HepG2 (cell line): Measurements from ENCODE around the gene FSTL1. TPM values are rescaled to one million over a fixed set of nuclear protein-coding genes. Genes with fewer than 3 reads are reported as not detected.
A peak's percentile ranks its signal among the peaks of the same experiment; 100 is the strongest.

ENCODE experiments used
- AKAP8 ChIP-seq: sonication (generic); formaldehyde crosslinking; IDR thresholded peaks from 2 replicates; pipeline ENCODE4 v1.5.1; 2020; ENCODE audit warnings: mild to moderate bottlenecking, missing genetic modification reagents
- ARID5B ChIP-seq: IDR thresholded peaks from 2 replicates; pipeline ENCODE4 v1.4.0; 2020; ENCODE audit warnings: mild to moderate bottlenecking, missing genetic modification reagents
- ATRX ChIP-seq: sonication (generic); formaldehyde crosslinking; IDR thresholded peaks from 2 replicates; pipeline ENCODE4 v1.4.0; 2020; ENCODE audit warnings: missing genetic modification reagents, borderline replicate concordance
- BHLHE40 ChIP-seq: IDR thresholded peaks from 2 replicates; pipeline ENCODE4 v1.6.1; 2011; ENCODE audit warnings: low read length, improper control_type of control experiment
- BRCA1 ChIP-seq: sonication (generic); formaldehyde crosslinking; IDR thresholded peaks from 2 replicates; pipeline ENCODE4 v1.4.0; 2020; ENCODE audit warnings: missing genetic modification reagents
- CREB1 ChIP-seq, 2 experiments: fragments of 450-650 bp in 1 of 2; IDR thresholded peaks; 2 replicates each; pipeline ENCODE4 v1.6.1; 2016 to 2017; ENCODE audit warnings: control low read depth in 1 of 2, mild to moderate bottlenecking in 1 of 2, missing compliant biosample characterization in 1 of 2, missing genetic modification characterization in 1 of 2
- DPF2 ChIP-seq: sonication (generic); formaldehyde crosslinking; IDR thresholded peaks from 2 replicates; pipeline ENCODE4 v1.4.0; 2020; ENCODE audit warnings: mild to moderate bottlenecking, low read depth, missing genetic modification reagents, borderline replicate concordance
- GATAD1 ChIP-seq: IDR thresholded peaks from 2 replicates; pipeline ENCODE4 v1.6.1; 2016; ENCODE audit warnings: missing genetic modification reagents, missing compliant biosample characterization
- HNF4A ChIP-seq: sonication (generic); formaldehyde crosslinking; IDR thresholded peaks from 2 replicates; pipeline ENCODE4 v1.4.0; 2020; ENCODE audit warnings: missing genetic modification reagents
- HNRNPH1 ChIP-seq: fragments of 200-400 bp; formaldehyde crosslinking; optimal IDR thresholded peaks from 2 replicates; pipeline ENCODE3; 2017; ENCODE audit warnings: mild to moderate bottlenecking, low read depth, low read length
- JUND ChIP-seq: sonication (generic); formaldehyde crosslinking; IDR thresholded peaks from 2 replicates; pipeline ENCODE4 v1.8.0; 2022; ENCODE audit warnings: mild to moderate bottlenecking, missing genetic modification reagents
- MEIS2 ChIP-seq: sonication (generic); formaldehyde crosslinking; IDR thresholded peaks from 2 replicates; pipeline ENCODE4 v1.9.0; 2021; ENCODE audit warnings: mild to moderate bottlenecking, missing genetic modification reagents
- MIER2 ChIP-seq: IDR thresholded peaks from 2 replicates; pipeline ENCODE4 v1.6.1; 2016; ENCODE audit warnings: missing biosample characterization, missing genetic modification reagents
- MTF1 ChIP-seq: sonication (generic); formaldehyde crosslinking; IDR thresholded peaks from 2 replicates; pipeline ENCODE4 v1.5.0; 2020; ENCODE audit warnings: missing genetic modification reagents
- NFKBIZ ChIP-seq: IDR thresholded peaks from 2 replicates; pipeline ENCODE4 v1.6.1; 2018; ENCODE audit warnings: missing genetic modification reagents, missing compliant biosample characterization
- NPAS2 ChIP-seq: sonication (generic); formaldehyde crosslinking; IDR thresholded peaks from 2 replicates; pipeline ENCODE4 v1.8.0; 2022; ENCODE audit warnings: mild to moderate bottlenecking, missing genetic modification reagents, borderline replicate concordance
- RAD51 ChIP-seq: fragments of 450-650 bp; IDR thresholded peaks from 2 replicates; pipeline ENCODE4 v1.6.1; 2016; ENCODE audit warnings: borderline replicate concordance
- SETDB1 ChIP-seq: sonication (generic); formaldehyde crosslinking; IDR thresholded peaks from 2 replicates; pipeline ENCODE4 v1.5.1; 2020; ENCODE audit warnings: missing genetic modification reagents, mild to moderate bottlenecking, borderline replicate concordance
- SP1 ChIP-seq, 2 experiments: fragments of 450-650 bp in 1 of 2; sonication (generic) in 1 of 2; formaldehyde crosslinking in 1 of 2; IDR thresholded peaks; 2 replicates each; pipeline versions ENCODE4 v1.4.0 to v1.6.1; 2016 to 2020; ENCODE audit warnings: missing genetic modification reagents in 1 of 2
- TOE1 ChIP-seq: sonication (generic); formaldehyde crosslinking; IDR thresholded peaks from 2 replicates; pipeline ENCODE4 v1.4.0; 2020; ENCODE audit warnings: mild to moderate bottlenecking, missing genetic modification reagents
- ZBTB20 ChIP-seq: sonication (generic); formaldehyde crosslinking; IDR thresholded peaks from 2 replicates; pipeline ENCODE4 v1.8.1; 2023; ENCODE audit warnings: missing genetic modification reagents, low read depth, mild to moderate bottlenecking, borderline replicate concordance
- ZMYM4 ChIP-seq: sonication (generic); formaldehyde crosslinking; IDR thresholded peaks from 2 replicates; pipeline ENCODE4 v1.8.1; 2023; ENCODE audit warnings: mild to moderate bottlenecking, missing genetic modification reagents
- ZNF652 ChIP-seq: IDR thresholded peaks from 2 replicates; pipeline ENCODE4 v1.6.1; 2016; ENCODE audit warnings: low read depth, borderline replicate concordance
- ZNF747 ChIP-seq: sonication (generic); formaldehyde crosslinking; IDR thresholded peaks from 2 replicates; pipeline ENCODE4 v1.8.1; 2023; ENCODE audit warnings: missing genetic modification reagents, mild to moderate bottlenecking, borderline replicate concordance
- ZNF777 ChIP-seq: sonication (generic); formaldehyde crosslinking; IDR thresholded peaks from 2 replicates; pipeline ENCODE4 v1.4.0; 2020; ENCODE audit warnings: missing genetic modification reagents
- polyA plus RNA-seq, 8 experiments: library from polyadenylated mRNA; depleted of rRNA in 3 of 8; stranded (reverse) in 7 of 8; unstranded in 1 of 8; fragments of >200 nt; fragmentation: Illumina TruSeq in 4 of 8; extraction: Trizol in 4 of 8; gene quantifications; 2 replicates each; pipeline versions ENCODE4 v1.2.1 to v1.2.3, GENCODE V29; 2011 to 2016; ENCODE audit warnings: low read depth in 4 of 8, missing spikeins in 1 of 8, mixed read lengths in 1 of 8; ENCODE audit not compliant: insufficient read depth in 1 of 8
- total RNA-seq, 5 experiments: library from RNA; depleted of rRNA; stranded (reverse); fragments of >200 nt; fragmentation: Illumina TruSeq; extraction: Trizol; gene quantifications; 2 replicates each; pipeline ENCODE4 v1.2.3, GENCODE V29; 2016; ENCODE audit warnings: low read depth in 1 of 5
- TF ChIP-seq, protein P1 (sequence below): sonication (generic); formaldehyde crosslinking; conservative IDR thresholded peaks from 2 replicates; pipeline ENCODE4 v1.4.0; 2020; ENCODE audit warnings: missing genetic modification reagents

Gene FSTL1
- total and polyA plus RNA-seq, 2 of the 13 experiments (the other 11 are each of a cell fraction or from before 2014, with no cell fraction given): 0.07 to 0.29 TPM

GRCh38 chr3:120348991-120349854, 101.6 kb downstream of the FSTL1 start, which contains the start of gene LRRC58 (continued):
- TF ChIP-seq ZNF777 (CRISPR knock-in tag): peak; percentile 98
- TF ChIP-seq NPAS2: no peak
- TF ChIP-seq MIER2 (CRISPR knock-in tag): no peak
- TF ChIP-seq ZNF652 (CRISPR knock-in tag): no peak
- TF ChIP-seq JUND: 0 out of 2 replicates have a peak, but pooled peaks have one; percentile 15
- no peak for TF ChIP-seq SP1 (IDR thresholded peaks at IDR 0.05)
- TF ChIP-seq SP1 (CRISPR knock-in tag; IDR thresholded peaks at IDR 0.05): 0 out of 2 replicates have a peak, but pooled peaks have one; percentile 40
- peak; percentile 67 for TF ChIP-seq BRCA1 (CRISPR knock-in tag)
- TF ChIP-seq TOE1 (CRISPR knock-in tag): no peak; the same call in 1 of the 2 replicates
- TF ChIP-seq ZMYM4 (CRISPR knock-in tag): peak; percentile 94
- TF ChIP-seq CREB1 (IDR thresholded peaks at IDR 0.05): no peak
- TF ChIP-seq CREB1 (CRISPR knock-in tag; IDR thresholded peaks at IDR 0.05): no peak
- TF ChIP-seq NFKBIZ (CRISPR knock-in tag): no peak
- peak; percentile 87 for TF ChIP-seq MTF1 (CRISPR knock-in tag)
- no peak for TF ChIP-seq ATRX
- TF ChIP-seq MEIS2 (CRISPR knock-in tag): peak; percentile 53; the same call in 1 of the 2 replicates
- TF ChIP-seq ZBTB20: no peak; the same call in 1 of the 2 replicates
- TF ChIP-seq HNRNPH1: no peak
- TF ChIP-seq GATAD1: peak; percentile 78
- no peak for TF ChIP-seq ZNF747 (CRISPR knock-in tag)
- TF ChIP-seq, protein P1, sequence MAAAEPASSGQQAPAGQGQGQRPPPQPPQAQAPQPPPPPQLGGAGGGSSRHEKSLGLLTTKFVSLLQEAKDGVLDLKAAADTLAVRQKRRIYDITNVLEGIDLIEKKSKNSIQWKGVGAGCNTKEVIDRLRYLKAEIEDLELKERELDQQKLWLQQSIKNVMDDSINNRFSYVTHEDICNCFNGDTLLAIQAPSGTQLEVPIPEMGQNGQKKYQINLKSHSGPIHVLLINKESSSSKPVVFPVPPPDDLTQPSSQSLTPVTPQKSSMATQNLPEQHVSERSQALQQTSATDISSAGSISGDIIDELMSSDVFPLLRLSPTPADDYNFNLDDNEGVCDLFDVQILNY (CRISPR knock-in tag): 0 out of 2 replicates have a peak, but pooled peaks have one; percentile 65
- no peak for TF ChIP-seq SETDB1 (CRISPR knock-in tag)
- 0 out of 2 replicates have a peak, but pooled peaks have one; percentile 7 for TF ChIP-seq HNF4A (CRISPR knock-in tag)
- no peak for TF ChIP-seq RAD51
- TF ChIP-seq ARID5B (CRISPR knock-in tag): peak; percentile 70
- peak; percentile 97 for TF ChIP-seq BHLHE40
- TF ChIP-seq AKAP8 (CRISPR knock-in tag): 0 out of 2 replicates have a peak, but pooled peaks have one; percentile 20
- TF ChIP-seq DPF2 (CRISPR knock-in tag): no peak
